Measurements from ENCODE around the gene DCTN2.
"Not testable (repeated sequence)": the region's sequence is repeated elsewhere in the genome, so short reads cannot be mapped to it uniquely, and the experiment has no call there.

Gene DCTN2

GRCh38 chr12:57525615-57526383 lies 21.2 kb downstream of the DCTN2 start:
- DNase-seq = no peak

- DNase-seq = no peak
These were observed 22.0 kb downstream of the DCTN2 start for GRCh38 chr12:57524814-57525614.

GRCh38 chr12:57523706-57524614 lies 23.0 kb downstream of the DCTN2 start:
- DNase-seq = no peak

- DNase-seq = no peak
These were observed 23.9 kb downstream of the DCTN2 start for GRCh38 chr12:57522887-57523705.

GRCh38 chr12:57522011-57522886 lies 24.7 kb downstream of the DCTN2 start, which contains the start of gene MBD6:
Gene MBD6 (plus strand): TSS chr12:57522824. CDS start chr12:57524304, 1,480 bp downstream.
- DNase-seq = peak; percentile 90

- no peak for DNase-seq
These were observed 25.4 kb downstream of the DCTN2 start for GRCh38 chr12:57521525-57522010.

GRCh38 chr12:57520053-57520818 lies 26.8 kb downstream of the DCTN2 start, which contains the start of gene DDIT3:
Gene DDIT3 (minus strand): TSS chr12:57520514. CDS start chr12:57517406, 3,108 bp downstream.
- peak; percentile 99 for DNase-seq

GRCh38 chr12:57519796-57520052 lies 27.3 kb downstream of the DCTN2 start:
- DNase-seq = peak; percentile 46

GRCh38 chr12:57518920-57519795 lies 27.8 kb downstream of the DCTN2 start:
- DNase-seq = no peak

GRCh38 chr12:57518176-57518919 lies 28.6 kb downstream of the DCTN2 start:
- no peak for DNase-seq

GRCh38 chr12:57517718-57518117 lies 29.3 kb downstream of the DCTN2 start:
- not testable (repeated sequence) for DNase-seq

- DNase-seq = no peak
These were observed 29.8 kb downstream of the DCTN2 start for GRCh38 chr12:57517187-57517586.

GRCh38 chr12:57516617-57517153 lies 30.3 kb downstream of the DCTN2 start:
- no peak for DNase-seq

GRCh38 chr12:57515934-57516541 lies 31.0 kb downstream of the DCTN2 start:
- no peak for DNase-seq

GRCh38 chr12:57515408-57515933 lies 31.5 kb downstream of the DCTN2 start:
- DNase-seq = no peak

- no peak for DNase-seq
These were observed 32.1 kb downstream of the DCTN2 start for GRCh38 chr12:57514720-57515407.

- DNase-seq = not testable (repeated sequence)
These were observed 32.7 kb downstream of the DCTN2 start for GRCh38 chr12:57514246-57514645.

Measured in T1000 (cell line).